ENCODE results near the gene ITPK1.

Gene ITPK1

DNA sequence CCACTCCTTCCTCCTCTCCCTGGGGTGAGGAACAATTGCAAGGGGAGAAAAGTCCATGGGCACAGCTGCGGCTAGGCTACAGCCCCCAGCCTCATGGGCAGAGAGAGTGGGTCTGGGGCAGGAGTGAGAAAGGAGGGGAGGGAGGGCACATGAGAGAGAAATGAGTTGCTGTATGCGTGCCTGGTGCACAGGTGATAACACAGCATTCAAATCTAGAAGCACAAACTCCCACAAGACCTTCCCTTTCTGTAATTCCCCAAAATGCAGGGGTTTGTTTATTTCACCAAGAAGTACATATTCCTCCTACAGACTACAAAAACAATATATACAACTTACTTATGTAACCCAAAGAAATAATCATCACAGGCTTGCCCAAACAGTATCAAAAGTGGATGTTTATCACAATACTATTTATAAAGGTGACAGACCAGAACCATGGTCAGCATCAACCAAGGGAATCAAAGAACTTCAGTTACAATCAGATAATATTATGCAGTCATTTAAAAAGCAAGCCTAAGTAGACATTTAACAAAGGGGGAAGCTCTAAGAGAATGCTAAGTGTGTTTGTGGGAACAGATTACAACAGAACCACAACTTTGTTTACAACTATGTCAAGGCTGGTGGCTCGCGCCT, 54.2 kb downstream of the ITPK1 start:
- no peak for DNase-seq (ENCODE audit: low read depth in 2 of 2)

DNA sequence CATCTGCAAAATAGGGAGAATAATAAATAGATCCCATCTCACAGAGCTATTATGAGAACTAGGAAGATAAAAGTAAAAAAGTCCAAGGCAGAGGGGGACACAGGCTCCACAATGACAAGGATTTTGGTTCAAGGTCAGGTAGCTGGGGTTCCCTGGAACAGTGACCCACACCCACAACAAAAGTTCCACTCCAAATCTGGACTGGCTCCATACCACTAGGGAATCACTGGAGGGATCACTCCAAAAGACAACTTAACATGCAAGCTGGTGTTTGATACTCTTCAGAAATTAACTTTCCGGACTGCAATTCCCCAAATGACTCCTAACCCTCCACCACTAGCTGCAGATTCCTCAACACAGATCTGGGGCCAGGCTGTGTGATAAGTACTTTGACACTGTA, 54.9 kb downstream of the ITPK1 start:
- no peak for DNase-seq (ENCODE audit: low read depth in 2 of 2)

DNA sequence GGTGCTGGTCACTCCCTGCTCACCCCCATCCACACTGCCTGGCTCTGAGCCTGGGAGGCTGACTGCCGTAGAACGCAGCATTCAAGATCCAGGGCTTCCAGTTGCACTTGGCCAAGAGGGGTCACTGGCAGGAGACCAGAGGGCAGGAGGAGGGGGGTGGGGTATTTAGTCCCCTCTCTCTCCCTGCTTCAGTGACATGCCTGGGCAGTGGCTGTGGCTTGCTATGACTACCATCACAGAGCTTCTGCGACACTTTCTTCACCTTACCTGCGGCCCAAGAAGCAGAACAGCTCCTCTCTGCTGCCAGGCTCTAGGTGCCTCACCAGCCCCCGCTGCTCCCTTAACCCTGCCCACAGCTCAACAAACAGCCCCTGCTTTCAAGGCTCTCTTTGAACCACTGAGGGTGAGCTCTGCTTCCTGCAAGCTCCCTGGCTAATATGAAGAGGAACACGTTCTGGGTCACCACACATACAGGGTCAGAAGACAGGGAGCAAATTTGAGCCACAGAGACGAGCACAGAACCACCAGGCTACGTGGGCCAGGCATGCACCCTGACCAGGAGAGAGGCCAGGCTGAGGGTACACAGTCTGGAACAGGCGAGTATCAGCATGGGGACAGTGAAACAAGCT, 55.7 kb downstream of the ITPK1 start:
- DNase-seq (ENCODE audit: low read depth in 2 of 2), result no peak

DNA sequence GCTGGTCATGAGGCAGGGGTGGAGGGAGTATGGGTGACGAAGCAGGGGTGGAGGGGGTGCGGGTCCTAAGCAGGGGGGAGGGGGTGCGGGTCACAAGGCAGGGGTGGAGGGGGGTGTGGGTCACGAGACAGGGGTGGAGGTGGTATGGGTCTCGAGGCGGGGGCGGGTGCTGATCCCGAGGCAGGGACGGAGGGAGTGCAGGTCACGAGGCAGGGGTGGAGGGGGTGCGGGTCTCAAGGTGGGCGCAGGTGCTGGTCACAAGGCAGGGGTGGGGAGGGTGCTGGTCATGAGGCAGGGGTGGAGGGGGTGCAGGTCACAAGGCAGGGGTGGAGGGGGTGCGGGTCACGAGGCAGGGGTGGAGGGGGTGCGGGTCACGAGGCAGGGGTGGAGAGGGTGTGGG, 56.5 kb downstream of the ITPK1 start:
- no peak for DNase-seq (ENCODE audit: low read depth in 2 of 2)

DNA sequence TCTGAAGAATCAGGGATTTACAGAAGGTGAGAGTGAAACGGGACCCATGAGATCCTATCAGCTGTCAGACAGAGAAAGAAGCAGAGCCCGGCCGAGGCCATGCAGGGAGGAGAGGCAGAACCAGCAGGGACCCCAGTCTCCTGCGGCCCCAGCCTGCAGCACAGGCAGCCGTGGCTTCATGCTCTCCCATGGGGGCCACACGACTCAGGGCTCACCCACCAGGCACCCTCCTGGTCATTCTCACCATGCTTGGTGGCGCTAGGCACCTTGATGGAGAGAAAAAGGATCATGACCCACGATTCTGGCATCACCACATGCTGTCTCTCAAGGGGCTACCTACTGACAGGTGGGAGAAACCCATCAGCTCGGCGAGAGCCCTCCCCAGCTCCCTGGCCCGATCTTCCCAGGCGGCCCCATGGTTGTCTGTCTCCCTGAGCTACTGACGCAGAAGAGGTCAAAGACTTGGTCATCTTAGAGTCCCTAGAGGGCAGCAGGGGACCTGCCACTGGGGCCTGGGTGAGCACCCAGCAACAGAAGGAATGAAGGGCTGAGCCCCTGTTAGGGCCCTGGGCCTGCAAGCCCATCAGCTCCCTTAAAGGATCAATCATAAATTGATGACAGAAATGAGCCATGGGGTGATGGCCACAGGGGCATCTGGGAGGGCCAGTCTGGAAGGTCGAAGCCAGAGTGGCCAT, 58.0 kb downstream of the ITPK1 start:
- DNase-seq (ENCODE audit: low read depth in 2 of 2), result no peak

DNA sequence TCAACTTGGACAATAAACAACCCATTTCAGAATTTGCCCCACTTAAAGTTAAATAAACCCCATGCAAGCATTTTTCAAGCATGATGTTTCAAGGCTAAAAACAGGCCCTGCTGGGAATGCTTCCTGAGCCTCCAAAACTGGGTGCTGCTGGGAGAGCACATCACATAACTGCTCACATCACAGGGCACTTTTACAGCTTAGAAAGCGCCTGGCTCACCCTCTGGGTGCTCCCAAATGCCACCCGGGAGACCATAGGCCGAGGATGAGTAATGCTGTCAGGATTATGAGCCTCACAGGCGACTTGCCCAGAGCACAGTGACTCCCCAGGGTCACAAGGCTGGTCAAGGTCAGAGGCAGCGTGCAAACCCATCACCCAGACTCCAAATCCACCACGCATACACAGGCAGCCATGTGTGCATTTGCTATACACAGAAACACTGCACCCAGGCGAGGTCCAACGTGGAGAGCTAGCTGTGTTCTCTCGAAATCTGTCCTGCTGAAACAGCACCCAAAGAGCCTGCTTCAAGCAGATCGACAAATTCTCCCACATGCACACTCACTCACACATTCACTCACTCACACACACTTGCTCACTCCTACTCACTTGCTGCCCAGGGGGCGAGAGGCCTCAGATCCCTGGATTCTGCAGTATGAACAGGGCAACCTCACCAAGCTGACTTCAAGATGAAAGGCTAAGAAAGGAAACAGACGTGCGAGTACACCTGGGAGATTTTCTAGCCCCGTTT, 58.7 kb downstream of the ITPK1 start:
- no peak for DNase-seq (ENCODE audit: low read depth in 2 of 2)

DNA sequence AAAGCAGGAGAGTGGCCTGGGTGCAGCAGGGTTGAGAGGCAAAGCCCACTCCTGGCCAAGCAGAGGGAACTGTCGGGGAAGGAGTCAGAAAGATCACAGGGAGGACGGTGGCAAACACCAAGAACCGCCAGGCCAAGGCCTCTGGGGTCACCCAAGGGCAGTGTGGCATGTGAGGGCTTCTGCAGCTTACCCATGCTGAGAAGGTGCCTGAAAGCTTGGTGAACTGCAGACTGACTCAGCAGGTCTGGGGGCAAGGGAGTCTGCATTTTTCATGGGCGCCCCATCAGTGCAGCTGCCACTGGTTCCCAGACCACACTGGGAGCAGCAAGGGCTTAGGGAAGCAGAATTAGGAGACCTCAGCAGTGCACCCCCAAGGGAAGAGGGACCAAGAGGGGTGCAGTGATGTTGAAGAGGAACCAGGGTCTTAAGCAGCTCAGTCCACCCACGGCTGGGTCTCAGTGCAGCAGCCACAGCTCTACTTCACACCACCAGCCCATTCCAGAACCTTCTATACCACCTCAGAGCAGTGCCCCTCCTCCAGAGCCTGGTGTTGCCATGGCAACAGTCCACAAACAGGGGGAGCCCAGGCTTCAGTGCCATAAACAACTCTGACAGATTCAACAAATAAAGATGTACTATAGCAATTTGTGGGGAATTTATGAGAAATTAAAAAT, 59.4 kb downstream of the ITPK1 start:
- no peak for DNase-seq (ENCODE audit: low read depth in 2 of 2)

DNA sequence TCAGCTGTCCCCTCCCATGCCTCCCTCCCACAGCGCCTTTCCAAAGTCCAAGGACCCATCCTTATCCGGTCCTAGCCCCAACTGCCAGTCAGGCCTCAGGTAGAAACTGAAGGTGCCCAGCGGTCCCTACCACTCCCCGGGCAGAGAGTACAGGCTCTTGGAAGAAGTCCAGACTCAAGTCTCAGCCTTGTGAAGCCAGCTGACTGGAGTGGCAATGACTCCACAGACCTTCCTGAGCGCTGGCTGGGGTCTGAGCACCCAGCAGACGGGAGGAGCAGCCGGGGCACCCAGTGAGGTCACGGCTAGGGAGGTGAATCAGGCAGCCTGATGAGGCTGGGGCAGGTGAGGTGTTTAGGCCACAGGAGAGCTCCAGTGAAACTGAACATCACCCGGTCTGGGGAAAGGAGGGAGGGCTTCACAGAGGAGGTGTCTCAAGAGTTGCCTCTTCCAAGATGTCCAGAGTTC, 60.0 kb downstream of the ITPK1 start:
- DNase-seq (ENCODE audit: low read depth in 2 of 2), result no peak

DNA sequence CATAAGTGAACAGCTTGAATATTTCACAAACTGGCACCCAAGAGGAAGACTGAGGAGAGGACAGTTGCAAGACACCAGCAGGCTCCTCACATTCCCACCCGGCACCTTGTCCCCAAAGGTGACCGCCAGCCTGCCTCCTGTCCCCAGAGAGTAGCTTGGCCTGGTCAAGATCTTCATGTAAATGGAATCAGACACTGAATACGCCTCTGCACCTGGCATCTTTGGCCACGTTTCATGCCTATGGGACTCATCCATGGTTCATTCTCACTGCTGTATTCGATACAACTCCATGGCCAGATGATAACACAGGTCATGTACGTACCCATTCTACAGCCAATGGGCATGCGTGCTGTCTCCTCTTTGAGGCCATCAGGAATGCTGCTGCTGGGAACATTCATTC, 60.8 kb downstream of the ITPK1 start:
- no peak for DNase-seq (ENCODE audit: low read depth in 2 of 2)

DNA sequence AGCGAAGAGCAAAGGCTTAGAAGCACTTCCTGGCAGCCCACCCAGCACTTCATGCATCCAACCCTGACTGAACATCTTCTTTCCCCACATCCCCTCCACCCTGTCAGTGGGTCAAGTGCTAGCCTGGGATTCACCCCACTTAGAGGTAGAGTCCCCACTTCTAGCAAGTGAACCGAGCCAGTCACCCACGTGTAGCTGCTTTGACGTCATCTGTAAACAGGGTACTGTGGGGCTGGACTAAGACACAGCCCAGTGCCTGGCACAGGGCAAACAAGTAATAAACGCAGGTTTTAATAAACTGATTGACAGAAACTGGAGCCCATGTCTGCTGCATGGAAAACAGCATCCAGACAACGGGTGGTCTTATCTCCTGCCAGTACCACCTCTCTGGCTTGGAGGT, 61.7 kb downstream of the ITPK1 start:
- no peak for DNase-seq (ENCODE audit: low read depth in 2 of 2)

DNA sequence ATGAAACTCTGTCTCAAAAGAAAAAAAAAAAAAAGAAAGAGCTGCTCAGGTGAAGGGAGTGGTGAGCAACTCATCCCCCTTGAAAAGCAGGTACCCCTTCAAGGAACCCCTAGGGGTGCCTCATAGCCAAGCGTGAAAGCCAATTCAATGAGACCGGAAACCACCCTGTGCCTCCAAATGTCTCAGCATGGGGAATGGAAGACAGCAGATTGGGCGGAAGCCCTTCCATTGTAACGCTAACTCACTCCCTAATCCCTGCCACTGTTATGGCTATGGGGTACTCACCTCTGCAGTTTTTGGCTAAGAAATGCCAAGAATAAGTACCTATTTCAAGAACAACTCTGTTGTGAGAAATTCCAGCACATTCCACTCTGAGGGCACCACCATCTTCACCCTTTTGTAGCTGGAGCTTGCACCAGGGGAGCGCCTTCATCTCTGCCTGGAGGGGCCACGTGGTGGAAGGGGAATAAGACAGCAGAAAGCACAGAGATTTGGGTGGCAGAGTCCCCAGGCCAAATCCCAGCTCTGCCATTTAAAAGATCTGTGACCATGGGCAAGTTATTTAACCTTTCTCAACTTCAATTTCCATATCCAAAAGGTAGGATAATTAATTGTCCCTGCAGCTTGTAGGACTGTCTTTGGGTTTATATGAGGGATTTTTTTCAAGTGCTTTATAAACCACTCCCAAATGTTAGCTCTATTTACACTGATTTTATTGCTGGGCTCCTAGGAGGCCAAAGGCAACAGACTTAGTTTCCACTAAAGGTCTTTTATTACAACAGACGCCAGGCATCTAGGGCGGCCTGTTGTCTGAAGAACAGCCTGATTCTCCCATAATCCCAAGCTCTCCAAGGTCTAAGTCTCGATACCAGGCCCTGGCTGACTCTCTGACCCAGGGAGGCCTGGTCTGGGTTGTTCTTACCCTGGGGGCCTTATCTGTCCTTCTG, 63.9 kb downstream of the ITPK1 start:
- DNase-seq (ENCODE audit: low read depth in 2 of 2), result no peak

DNA sequence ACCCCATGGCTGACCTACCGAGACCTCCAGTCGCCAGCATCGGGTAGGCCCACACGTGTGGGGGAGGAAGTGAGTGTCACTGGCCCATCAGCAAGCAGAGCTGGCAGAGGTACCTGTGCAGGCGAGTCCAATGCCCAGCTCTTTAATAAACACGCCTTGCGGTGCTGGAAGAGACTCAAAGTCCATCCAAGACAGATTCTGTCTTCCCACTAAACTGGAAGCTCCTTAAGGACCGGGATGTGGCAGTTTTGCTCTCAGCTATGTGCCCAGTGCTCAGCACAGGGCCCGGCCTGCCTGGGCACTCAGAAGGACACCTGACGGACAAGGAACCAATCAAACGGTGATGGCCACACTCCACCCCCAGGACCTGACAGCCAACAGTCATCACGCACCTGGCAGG, 65.0 kb downstream of the ITPK1 start:
- DNase-seq (ENCODE audit: low read depth in 2 of 2), result no peak

DNA sequence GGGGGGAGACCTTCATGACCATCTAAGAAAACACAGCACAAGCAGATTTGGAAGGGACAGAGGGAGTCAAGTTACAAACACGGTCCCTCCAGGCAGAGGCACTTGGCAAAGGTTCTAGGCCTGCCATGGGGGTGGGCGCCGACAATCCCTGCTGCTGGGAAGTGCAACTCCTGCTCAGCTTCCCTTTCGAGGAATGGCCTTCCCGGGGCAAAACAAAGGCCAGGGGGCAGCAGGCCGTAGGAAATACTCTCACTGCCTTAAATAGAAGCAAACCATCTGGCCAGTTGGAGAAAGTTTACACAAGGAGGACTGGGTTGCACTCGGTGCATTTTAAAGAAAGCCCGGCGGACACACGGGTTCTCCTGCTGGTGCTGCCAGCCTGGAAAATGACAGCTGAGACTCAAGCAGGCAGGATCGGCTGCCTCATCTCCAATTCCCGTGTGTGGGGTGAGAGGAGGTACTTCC, 65.8 kb downstream of the ITPK1 start:
- no peak for DNase-seq (ENCODE audit: low read depth in 2 of 2)

DNA sequence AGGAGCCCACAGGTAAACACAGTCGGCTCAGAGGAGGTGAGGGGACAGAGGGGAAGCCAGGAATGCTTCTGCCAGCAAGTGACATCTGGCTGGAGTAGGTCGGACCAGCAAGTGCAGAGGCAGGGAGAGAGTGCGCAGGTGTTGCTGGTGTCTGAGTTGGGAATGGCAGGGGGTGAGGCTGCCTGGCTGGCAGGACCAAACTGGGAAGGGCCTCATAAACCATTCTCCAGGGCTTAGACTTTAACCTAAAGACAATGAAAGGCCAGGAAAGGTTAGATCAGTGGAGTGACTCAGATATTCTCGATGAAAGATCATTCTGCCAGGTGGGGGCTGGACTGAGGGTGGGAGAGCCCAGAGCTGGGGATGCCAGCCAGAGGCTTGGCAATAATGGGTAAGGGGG, 66.4 kb downstream of the ITPK1 start:
- DNase-seq (ENCODE audit: low read depth in 2 of 2), result no peak

DNA sequence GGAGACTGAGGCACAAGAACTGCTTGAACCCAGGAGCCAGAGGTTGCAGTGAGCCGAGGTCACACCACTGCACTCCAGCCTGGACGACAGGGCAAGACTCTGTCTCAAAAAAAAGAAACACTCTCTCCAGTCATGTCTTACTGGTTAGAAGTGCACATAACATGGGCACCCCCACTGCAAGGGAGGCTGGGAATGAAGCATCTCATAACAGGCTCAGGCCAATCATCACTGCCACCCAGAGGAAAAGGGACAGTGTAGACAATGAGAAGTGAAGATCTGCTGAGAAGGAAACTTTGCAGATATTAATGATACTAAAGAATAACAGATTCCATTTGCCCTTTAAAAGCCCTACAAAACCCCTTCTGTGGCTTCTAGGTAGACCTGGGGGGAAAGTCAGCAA, 66.9 kb downstream of the ITPK1 start:
- DNase-seq (ENCODE audit: low read depth in 2 of 2), result no peak

DNA sequence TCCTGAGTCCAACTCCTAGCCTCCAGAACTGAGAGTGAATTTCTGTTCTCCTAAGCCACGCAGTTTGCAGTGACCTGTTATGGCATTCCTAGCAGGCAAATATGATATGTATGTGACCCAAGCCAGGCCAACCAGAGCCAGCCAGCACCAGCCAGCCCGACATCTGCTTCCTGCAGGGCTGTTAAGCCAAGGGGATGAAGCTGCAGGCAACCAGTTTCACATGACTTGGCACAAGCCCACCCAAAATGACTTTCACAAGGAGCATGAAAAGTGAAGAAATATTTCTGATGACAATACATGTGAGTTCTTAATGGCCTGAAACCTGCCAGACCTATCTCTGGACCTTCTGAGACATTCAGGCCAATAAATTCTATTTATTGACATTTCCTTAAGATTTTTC, 68.1 kb downstream of the ITPK1 start:
- no peak for DNase-seq (ENCODE audit: low read depth in 2 of 2)

DNA sequence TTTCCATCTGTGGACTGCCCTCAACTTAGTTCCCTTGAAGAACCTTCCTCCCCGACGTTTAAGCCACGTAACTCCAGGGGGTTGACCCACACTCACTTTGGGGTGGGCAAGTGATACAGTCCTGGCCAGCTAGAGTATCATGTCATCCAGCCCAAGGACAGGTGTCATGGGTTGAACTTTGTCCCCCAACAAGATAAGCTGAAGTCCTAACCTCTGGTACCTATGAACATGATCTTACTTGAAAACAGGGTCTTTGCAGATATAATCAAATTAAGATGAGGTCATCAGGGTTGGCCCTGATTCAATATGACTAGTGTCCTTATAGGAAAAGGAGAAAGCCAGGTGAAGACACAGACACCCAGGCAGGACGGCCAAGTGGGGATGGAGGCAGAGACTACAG, 68.6 kb downstream of the ITPK1 start:
- DNase-seq (ENCODE audit: low read depth in 2 of 2), result no peak

DNA sequence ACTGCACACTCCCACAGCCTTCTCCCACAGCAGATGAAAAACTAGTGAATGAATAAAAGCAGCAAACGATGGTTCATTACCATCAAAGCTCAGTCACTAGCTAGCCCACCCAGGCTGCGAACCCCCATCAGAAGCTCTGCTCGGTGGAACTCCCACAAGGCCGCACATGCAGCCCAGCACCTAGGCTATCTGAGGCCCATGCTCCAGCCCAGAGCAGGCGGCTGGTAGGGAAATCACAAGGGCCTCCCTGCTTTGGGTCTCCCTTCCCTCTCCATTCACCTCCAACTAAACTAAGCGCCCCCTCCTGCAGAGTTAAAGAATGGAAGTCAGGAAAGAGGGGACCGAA, 69.0 kb downstream of the ITPK1 start:
- no peak for DNase-seq (ENCODE audit: low read depth in 2 of 2)

DNA sequence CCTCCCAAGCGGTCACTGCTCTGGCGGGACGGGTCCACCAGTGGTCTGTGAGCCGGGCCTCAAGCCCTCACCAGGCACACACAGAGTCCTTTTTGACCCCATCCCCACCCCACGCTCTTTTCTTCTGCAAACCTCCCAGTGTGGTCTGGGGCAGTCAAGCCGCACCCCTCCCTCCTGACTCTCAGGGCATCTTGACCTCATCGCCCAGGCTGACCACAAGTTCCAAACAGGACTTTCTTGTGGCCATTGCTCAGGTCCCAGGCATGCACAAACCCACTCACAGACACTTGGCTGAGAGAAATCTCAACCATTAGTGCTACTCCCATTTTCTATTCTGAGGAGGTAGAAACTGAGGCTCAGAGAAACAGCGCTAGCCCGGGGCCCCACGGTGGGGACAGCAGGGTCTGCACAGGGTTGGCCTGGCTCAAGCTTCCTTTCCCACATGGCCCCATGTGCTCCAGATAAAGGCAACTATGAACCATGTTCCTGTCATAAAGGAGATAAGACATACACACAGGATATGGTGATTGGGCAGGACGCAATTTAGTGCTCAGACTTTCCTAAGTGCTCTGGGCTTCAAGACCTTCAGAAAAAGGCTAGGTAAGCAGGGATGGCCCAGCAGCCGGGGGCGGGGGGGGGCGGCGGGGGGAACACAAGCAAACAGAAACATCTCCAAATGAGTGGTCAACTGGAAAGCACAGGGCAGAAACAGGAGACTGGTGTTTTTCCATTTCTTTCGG, 69.6 kb downstream of the ITPK1 start:
- DNase-seq (ENCODE audit: low read depth in 2 of 2), result no peak

DNA sequence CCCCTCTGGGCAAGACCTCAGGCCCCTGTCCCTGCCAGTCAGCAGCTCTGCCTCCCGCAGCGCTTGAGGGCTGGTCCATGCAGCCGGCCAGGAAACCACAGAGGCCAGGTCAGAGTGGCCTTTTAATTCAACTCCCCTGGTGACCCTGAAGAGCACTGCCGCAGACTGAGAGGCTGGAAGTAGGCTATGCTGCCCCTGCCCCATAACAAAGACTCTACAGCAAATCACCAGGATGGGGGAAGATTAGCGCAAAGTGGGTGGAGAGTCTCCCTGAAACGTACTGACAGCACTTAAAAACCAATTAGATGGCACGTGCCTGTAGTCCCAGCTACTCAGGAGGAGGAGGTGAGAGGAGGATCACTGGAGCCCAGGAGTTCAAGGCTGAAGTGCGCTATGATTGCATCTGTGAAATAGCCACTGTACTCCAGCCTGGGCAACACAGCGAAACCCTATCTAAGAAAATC, 70.5 kb downstream of the ITPK1 start:
- DNase-seq (ENCODE audit: low read depth in 2 of 2), result no peak
